CD4-positive, alpha-beta T cell treated with Interleukin-6 for 4 hours (primary cell): Measurements from ENCODE around the gene MMP17.
"Not testable (repeated sequence)": the region's sequence is repeated elsewhere in the genome, so short reads cannot be mapped to it uniquely, and the experiment has no call there.

Experiments
- DNase-seq: peaks from one replicate; pipeline ENCODE4 v3.0.0-alpha.2; 2020; ENCODE audit warnings: mixed read lengths

The MMP17 gene

GRCh38 chr12:131800594-131801135 is 27.5 kb upstream of the MMP17 start:
- DNase-seq: no peak

- DNase-seq: no peak
Observed at GRCh38 chr12:131801254-131801866, 26.8 kb upstream of the MMP17 start.

DNA sequence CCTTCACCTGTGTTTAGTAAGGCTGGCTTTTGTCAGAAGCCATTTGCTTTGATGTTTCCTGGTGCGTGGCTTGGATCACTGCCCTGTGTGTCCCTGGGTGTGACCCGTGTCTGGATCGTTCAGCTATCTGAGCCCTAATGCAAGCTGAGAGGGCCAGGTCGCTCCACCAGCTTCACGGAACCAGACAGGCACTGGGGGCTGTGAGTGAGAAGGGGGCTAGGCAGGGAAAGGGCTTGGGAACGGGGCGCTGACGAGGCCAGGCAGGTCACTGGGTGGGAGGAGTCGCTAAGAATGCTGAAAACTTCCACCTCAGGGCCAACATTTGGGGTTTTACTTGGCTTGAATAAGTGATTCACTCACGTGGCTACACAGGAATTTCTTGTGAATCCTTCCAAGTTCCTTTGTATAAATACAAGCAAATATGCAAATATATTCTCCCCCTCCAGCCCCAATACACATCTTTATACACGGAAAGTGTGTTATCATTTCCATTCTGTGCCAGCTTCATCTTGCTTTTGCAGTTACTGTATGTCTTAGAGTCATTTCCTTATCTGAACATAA is 24.2 kb upstream of the MMP17 start:
- DNase-seq: no peak

DNA sequence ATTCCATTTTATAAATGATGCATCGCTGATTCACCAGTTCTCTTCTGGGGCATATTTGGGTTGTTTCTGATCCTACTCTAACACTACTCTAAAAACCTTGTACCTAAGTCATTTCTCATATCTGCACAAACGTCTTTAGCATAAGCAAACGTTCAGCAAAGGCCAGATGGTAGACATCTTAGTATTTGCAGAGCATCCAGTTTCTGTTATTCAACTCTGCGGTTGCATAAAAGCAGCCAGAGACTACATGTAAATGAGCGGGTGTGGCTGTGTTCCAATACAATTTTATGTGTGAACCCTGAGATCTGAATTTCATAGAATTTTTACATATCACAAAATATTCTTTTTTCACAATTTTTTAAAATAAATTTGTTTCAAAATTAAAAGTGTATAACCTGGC is 22.8 kb upstream of the MMP17 start:
- DNase-seq: no peak

DNA sequence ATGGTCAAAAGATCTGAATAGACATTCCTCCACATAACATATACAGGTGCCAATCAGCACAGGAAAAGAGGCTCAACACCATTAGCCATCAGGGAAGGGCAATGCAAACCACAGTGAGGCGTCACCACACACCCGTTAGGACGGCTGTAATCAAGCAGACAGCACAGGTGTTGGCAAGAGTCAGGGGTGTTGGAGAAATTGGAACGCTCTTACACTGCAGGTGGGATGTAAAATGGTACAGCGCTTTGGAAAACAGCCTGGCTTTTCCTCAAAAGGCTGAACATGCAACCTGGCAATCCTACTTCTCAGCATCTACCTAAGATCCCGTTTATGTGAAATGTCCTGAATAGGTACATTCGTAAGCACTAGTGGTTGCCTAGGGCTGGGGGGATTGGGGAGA is 21.5 kb upstream of the MMP17 start:
- no peak for DNase-seq

DNA sequence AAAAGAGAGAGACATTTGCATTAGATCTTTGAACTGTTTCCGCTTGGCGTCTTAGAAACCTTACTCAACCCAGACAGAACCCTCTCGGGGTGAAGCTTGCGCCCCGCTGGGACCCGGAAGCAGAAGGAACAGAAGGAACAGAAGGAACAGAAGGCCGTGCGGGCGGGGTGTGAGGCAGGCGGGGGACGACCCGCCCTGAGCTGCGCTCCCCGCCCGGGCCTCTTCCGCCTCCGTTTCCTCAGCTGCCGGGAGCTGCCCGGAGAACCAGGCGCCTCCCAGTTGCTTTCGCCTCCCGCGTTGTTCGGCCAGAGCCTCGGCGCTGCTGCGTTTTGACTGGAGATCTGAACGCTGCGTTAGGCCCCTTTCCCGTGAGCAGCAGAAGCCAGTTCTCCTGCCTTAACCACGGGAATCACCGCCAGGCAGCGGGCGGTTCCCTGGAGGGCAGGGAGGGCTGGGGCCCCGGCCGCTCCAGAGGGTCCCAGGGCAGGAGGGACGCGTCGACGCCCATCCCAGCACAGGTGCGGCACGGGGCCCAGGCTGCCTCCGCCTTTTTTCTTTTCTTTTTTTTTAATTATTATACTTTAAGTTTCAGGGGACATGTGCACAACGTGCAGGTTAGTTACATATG is 19.3 kb upstream of the MMP17 start:
- DNase-seq: peak; percentile 75

DNA sequence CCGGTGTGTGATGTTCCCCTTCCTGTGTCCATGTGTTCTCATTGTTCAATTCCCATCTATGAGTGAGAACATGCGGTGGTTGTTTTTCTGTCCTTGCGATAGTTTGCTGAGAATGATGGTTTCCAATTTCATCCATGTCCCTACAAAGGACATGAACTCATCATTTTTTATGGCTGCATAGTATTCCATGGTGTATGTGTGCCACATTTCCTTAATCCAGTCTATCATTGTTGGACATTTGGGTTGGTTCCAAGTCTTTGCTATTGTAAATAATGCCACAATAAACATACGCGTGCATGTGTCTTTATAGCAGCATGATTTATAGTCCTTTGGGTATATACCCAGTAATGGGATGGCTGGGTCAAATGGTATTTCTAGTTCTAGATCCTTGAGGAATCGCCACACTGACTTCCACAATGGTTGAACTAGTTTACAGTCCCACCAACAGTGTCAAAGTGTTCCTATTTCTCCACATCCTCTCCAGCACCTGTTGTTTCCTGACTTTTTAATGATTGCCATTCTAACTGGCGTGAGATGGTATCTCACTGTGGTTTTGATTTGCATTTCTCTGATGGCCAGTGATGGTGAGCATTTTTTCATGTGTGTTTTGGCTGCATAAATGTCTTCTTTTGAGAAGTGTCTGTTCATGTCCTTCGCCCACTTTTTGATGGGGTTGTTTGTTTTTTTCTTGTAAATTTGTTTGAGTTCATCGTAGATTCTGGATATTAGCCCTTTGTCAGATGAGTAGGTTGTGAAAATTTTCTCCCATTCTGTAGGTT is 18.5 kb upstream of the MMP17 start:
- not testable (repeated sequence) for DNase-seq

- no peak for DNase-seq
Observed at GRCh38 chr12:131810726-131811125, 17.5 kb upstream of the MMP17 start.

GRCh38 chr12:131815131-131815530 is 13.1 kb upstream of the MMP17 start:
- no peak for DNase-seq

DNA sequence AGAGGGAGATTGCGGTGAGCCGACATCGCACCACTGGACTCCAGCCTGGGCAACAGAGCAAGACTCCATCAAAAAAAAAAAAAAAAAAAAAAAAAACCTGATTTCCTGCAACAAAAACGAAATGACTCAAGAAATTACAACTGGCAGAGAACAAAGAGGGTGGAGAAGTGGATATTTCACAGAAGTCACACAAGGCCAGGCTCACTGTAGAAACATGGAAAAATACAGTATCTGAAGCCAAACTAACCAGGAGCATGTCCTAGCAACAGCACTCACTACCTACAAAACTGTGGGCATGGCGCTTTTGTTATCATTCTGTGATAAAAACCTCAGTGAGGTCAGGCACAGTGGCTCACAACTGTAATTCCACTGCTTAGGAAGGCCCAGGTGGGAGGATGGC is 11.7 kb upstream of the MMP17 start:
- no peak for DNase-seq

GRCh38 chr12:131817241-131817640 is 11.0 kb upstream of the MMP17 start:
- no peak for DNase-seq

DNA sequence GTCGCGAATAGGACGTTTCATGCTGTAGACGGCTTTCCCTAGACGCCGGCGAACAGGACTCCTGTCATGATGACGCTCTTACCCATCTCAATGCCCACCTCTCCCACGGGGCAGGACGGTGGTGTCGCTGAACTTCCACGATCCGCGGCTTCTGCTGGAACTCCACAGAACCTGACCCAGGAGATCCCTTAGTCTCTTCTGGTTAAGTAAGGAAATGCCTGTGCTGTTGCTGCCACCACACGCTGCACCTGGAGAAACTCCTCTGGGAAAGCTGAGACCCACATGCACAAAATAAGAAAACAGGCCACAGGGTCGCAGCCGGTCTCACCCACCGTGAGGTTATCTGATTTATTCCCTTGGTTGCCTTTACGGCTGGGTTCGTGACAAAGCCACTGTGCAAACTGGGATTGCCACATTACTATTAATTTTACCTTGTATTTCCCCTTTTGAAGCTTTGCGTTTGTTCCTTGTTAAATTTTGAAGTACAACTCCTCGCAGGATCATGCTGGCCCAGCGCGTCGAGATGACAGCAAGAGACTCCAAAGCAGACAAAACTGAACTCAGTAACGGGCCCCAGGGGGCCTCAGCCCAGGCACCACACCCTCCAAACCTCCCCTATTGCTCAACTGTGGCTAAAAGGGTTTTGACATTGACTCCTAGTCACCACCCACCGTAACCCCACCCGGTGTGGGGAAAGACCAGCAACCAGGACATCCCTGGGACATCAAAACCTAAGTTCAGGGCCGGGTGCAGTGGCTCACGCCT is 9.2 kb upstream of the MMP17 start:
- DNase-seq: no peak

DNA sequence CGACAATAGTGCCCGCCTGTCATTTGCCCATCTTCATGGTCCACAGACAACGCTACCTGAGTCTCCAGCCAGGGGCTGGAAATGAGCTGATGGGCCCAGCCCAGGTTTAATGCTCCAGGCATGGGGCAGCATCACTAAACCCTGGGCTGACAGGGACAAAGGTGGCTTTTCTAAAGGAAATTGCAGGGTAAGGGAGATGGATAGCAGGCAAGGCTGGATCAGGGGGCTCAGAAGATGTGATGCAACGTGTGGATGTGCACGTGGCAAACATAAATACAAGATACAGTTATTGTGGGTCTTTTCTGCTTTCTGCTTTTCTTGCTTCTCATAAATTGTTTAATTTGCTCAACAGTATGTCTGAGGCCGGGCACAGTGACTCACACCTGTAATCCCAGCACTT is 3.7 kb upstream of the MMP17 start:
- DNase-seq: no peak

DNA sequence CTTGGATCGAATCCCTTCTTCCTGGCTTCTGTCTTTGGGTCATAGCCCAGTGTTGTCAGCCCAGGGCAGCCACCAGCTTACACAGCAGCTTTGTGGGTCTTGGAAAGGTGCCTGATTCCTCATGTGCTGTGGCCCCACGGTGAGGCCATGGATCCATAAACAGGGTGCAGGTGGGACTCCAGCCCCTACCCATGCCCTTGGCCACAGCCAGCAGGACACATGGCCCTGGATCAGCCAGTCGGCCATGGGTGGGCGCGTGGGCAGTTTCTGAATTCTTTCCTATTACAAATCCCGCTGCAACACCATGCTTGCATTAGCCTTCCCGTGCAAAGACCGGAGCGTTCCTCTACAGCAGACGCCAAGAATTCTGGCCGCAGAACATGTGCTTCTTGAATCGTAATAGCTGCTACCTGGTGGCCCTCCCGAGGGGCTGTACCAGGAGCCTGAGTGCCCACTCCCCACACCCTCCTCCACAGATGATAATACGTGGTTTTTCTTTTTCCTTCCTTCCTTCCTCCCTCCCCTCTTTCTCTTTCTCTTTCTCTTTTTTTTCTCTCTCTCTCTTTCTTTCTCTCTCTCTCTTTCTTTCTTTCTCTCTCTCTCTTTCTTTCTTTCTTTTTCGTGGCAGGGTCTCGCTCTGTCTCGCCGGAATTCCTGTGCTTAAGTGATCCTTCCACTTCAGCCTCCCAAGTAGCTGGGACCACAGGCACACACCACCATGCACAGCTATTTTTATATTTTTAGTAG is 2.9 kb upstream of the MMP17 start:
- DNase-seq: no peak

DNA sequence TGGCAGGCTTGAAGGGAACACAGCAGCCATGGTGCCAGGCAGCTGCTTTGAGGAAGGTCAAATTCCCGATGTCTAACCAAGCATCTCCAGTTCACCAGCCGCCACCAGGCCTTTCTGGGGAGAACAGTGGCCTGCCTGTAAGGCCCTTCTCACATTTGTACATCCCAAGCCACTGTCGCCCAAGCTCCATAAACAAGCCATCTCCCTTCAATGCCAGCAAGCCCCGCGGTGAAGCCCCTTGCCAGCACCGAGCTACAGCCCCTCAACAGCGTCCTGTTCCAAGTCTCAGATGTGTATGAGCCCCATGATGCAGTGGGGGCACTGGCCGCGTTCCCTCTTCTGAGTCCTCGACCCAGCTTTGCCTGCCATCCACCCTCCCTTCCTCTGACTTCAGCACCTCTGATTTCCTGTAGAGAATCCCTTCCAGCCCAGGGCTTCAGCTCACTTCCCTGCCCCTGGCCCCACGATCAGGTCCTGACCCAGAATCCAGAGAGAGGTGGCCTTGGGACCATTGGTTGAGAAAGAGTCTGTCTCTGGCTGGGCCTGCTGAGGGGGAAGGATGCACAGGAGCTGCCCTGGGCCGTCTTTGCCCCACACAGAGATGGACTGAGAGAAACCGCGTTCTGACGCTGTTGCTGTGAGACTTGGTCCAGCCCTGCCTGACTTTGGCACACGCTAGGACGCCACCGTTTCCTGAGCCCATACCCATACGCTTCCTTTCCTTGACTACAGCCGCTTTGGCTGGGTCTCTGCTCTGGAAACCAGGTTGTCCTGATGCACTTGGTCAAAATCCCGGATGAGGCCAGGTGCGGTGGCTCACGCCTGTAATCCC is 1.9 kb upstream of the MMP17 start:
- no peak for DNase-seq

- no peak for DNase-seq
Observed at GRCh38 chr12:131828671-131829355, 620 bp downstream of the MMP17 start.

GRCh38 chr12:131829356-131829747 is 1.2 kb downstream of the MMP17 start:
- no peak for DNase-seq

- no peak for DNase-seq
Observed at GRCh38 chr12:131829791-131830334, 1.7 kb downstream of the MMP17 start.

GRCh38 chr12:131830335-131830913 is 2.2 kb downstream of the MMP17 start:
- DNase-seq: peak; percentile 45
